WTC11 (cell line): ENCODE measurements around the gene PDGFRA.

ENCODE experiments used
- ATF3 ChIP-seq: sonication (generic); formaldehyde crosslinking; conservative IDR thresholded peaks from 2 replicates; pipeline ENCODE4 v1.8.1; 2022; ENCODE audit warnings: mild to moderate bottlenecking, missing genetic modification reagents
- ATF6 ChIP-seq: sonication (generic); formaldehyde crosslinking; IDR thresholded peaks from 2 replicates; pipeline ENCODE4 v1.8.1; 2023; ENCODE audit warnings: mild to moderate bottlenecking, missing genetic modification reagents
- CREB1 ChIP-seq: sonication (generic); formaldehyde crosslinking; IDR thresholded peaks from 2 replicates; pipeline ENCODE4 v1.8.0; 2023; ENCODE audit warnings: mild to moderate bottlenecking, missing genetic modification reagents
- CTCF ChIP-seq: fragments of 200-600 bp; IDR thresholded peaks from 2 replicates; pipeline ENCODE4 v1.8.0; 2022; ENCODE audit warnings: antibody characterized with exemption
- ETV6 ChIP-seq: sonication (generic); formaldehyde crosslinking; IDR thresholded peaks from 2 replicates; pipeline ENCODE4 v1.8.1; 2022; ENCODE audit warnings: mild to moderate bottlenecking, missing genetic modification reagents
- FOXJ3 ChIP-seq: sonication (generic); formaldehyde crosslinking; IDR thresholded peaks from 2 replicates; pipeline ENCODE4 v1.9.0; 2021; ENCODE audit warnings: missing genetic modification reagents, mild to moderate bottlenecking, borderline replicate concordance
- IRF2 ChIP-seq: sonication (generic); formaldehyde crosslinking; IDR thresholded peaks from 2 replicates; pipeline ENCODE4 v1.8.0; 2022; ENCODE audit warnings: low read depth, missing genetic modification reagents, borderline replicate concordance
- USF2 ChIP-seq: sonication (generic); formaldehyde crosslinking; IDR thresholded peaks from 2 replicates; pipeline ENCODE4 v1.8.1; 2023; ENCODE audit warnings: mild to moderate bottlenecking, missing genetic modification reagents, moderate library complexity
- ZNF219 ChIP-seq: sonication (generic); formaldehyde crosslinking; IDR thresholded peaks from 2 replicates; pipeline ENCODE4 v1.8.0; 2023; ENCODE audit warnings: missing genetic modification reagents, mild to moderate bottlenecking, borderline replicate concordance

GRCh38 chr4:54320826-54321685, 92.0 kb downstream of the PDGFRA start:
- TF ChIP-seq CREB1 (no peak), IRF2 (CRISPR knock-in tag) (no peak), FOXJ3 (CRISPR knock-in tag) (no peak), ATF6 (no peak), ZNF219 (CRISPR knock-in tag) (no peak), USF2 (CRISPR knock-in tag) (no peak), CTCF (no peak), ATF3 (no peak), ETV6 (CRISPR knock-in tag) (no peak)
